HG03103 (cell line): ENCODE results near the gene POC1A.

Source experiments
- ATAC-seq: cut with Tn5 transposase; IDR thresholded peaks from one replicate; pipeline ENCODE4 v1.9.1; 2021; ENCODE audit warnings: low read depth; ENCODE audit not compliant: unreplicated experiment

Gene POC1A

GRCh38 chr3:52088445-52089367, 65.5 kb downstream of the POC1A start:
- no peak for ATAC-seq

- ATAC-seq, result no peak
Measured at GRCh38 chr3:52087731-52088130, 66.5 kb downstream of the POC1A start.

GRCh38 chr3:52086976-52087663, 67.1 kb downstream of the POC1A start:
- ATAC-seq, result no peak

GRCh38 chr3:52086461-52086860, 67.8 kb downstream of the POC1A start:
- ATAC-seq, result no peak

- no peak for ATAC-seq
Measured at GRCh38 chr3:52085681-52086282, 68.4 kb downstream of the POC1A start.

- no peak for ATAC-seq
Measured at GRCh38 chr3:52084954-52085680, 69.1 kb downstream of the POC1A start.

GRCh38 chr3:52084216-52084945, 69.8 kb downstream of the POC1A start:
- no peak for ATAC-seq

- no peak for ATAC-seq
Measured at GRCh38 chr3:52083556-52084087, 70.6 kb downstream of the POC1A start.

GRCh38 chr3:52082951-52083350, 71.3 kb downstream of the POC1A start:
- no peak for ATAC-seq

GRCh38 chr3:52080830-52081719, 73.1 kb downstream of the POC1A start:
- ATAC-seq, result no peak

- ATAC-seq, result no peak
Measured at GRCh38 chr3:52079958-52080357, 74.3 kb downstream of the POC1A start.

GRCh38 chr3:52078781-52079560, 75.3 kb downstream of the POC1A start:
- ATAC-seq, result no peak

- ATAC-seq, result no peak
Measured at GRCh38 chr3:52077925-52078324, 76.3 kb downstream of the POC1A start.

GRCh38 chr3:52076896-52077780, 77.1 kb downstream of the POC1A start:
- ATAC-seq, result no peak

GRCh38 chr3:52073490-52073889, 80.7 kb downstream of the POC1A start:
- no peak for ATAC-seq

- no peak for ATAC-seq
Measured at GRCh38 chr3:52072471-52072870, 81.8 kb downstream of the POC1A start.

GRCh38 chr3:52072020-52072419, 82.2 kb downstream of the POC1A start:
- no peak for ATAC-seq
